HG02763 (cell line): ENCODE results near the gene BTNL2.
"Not testable (repeated sequence)": the region's sequence is repeated elsewhere in the genome, so short reads cannot be mapped to it uniquely, and the experiment has no call there.

ENCODE experiments used
- ATAC-seq: cut with Tn5 transposase; IDR thresholded peaks from one replicate; pipeline ENCODE4 v1.9.1; 2021; ENCODE audit warnings: mild to moderate bottlenecking, moderate library complexity; ENCODE audit not compliant: unreplicated experiment

Gene BTNL2, protein sequence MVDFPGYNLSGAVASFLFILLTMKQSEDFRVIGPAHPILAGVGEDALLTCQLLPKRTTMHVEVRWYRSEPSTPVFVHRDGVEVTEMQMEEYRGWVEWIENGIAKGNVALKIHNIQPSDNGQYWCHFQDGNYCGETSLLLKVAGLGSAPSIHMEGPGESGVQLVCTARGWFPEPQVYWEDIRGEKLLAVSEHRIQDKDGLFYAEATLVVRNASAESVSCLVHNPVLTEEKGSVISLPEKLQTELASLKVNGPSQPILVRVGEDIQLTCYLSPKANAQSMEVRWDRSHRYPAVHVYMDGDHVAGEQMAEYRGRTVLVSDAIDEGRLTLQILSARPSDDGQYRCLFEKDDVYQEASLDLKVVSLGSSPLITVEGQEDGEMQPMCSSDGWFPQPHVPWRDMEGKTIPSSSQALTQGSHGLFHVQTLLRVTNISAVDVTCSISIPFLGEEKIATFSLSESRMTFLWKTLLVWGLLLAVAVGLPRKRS

DNA sequence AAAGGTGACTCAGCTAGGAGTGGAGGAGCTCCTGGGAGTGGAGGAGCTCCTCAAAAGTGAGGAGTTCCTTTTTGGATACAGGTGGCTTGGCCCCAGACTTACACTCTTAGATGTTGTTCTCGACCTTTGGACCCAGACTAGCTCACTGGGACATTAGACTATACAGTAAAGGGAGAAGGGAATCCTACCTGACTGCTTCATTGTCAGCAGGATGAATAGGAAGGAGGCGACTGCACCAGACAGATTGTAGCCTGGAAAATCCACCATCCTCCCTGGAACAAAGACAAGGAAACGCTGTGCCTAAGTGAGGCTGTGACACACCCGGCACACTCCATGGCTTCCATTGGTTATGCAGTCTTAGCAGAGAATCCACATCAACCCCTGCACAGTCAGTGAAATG, at the start of gene BTNL2:
BTNL2 (minus strand) TSS at position 325 of the 400 bp plus-strand sequence; CDS start at position 267, 58 bp downstream.
- ATAC-seq: no peak

DNA sequence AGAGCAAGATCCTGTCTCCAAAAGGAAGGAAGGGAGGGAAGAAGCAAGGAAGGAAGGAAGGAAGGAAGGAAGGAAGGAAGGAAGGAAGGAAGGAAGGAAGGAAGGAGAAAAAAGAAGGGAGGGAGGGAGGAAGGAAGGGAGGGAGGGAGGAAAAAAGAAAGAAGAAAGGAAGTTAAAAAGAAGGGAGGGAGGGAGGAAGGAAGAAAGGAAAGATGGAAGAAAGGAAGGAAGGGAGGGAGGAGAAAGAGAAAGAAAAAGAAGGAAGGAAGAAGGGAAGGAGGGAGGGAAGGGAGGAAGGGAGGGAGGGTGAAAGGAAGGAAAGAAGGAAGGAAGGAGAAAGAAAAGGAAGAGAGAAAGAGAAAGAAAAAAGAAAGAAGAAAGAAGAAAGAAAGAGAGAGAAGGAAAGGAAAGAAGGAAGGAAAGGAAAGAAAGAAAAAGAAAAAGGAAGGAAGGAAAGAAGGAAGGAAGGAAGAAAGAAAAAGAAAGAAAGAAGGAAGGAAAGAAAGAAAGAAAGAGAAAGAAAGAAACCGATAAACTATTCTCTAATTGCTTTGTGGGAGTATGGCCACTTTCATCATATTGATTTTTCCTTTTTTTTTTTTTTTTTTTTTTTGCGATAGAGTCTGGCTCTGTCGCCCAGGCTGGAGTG, 42.2 kb upstream of the BTNL2 start:
- ATAC-seq: no peak

DNA sequence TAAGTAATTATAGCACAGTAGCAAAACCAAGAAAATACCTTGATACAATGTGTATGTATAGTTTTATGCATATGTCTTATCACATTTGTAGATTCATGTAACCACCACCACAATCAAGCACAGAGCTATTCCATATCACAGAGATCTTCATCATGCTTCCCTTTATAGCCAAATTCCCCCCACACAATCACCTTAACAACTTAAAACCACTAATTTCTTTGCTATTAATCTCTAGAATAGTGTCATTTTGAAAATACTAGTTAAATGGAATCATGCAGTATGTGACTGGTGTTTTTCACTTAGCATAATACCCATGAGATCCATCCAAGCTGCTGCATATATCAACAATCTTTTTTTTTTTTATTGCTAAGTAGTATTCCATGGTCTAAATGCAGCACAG, 41.0 kb upstream of the BTNL2 start:
- ATAC-seq: no peak

DNA sequence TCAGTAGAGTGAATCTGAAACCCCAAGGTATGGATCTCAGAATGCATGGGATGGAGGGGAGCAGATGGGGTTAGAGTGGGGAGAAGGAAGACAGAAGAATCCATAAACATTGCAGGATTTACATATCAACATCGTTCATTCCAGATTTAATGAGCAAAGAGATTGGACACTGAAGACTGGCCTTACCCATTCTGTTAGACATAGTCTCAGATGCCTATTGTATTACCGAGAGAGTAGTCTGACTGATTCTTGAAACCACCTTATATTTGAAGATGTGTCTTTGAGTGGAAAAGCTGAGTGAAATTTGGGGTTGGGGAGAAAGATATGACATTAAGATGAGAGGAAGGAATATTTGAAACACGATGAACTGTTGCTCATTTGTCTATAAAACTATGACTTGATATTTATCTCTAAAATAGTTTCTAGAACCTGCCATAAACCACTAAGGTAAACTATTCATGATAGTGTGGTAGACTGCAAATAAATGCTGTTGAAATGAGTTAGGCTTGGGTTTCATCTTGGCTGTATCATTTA, 38.4 kb upstream of the BTNL2 start:
- ATAC-seq: no peak

DNA sequence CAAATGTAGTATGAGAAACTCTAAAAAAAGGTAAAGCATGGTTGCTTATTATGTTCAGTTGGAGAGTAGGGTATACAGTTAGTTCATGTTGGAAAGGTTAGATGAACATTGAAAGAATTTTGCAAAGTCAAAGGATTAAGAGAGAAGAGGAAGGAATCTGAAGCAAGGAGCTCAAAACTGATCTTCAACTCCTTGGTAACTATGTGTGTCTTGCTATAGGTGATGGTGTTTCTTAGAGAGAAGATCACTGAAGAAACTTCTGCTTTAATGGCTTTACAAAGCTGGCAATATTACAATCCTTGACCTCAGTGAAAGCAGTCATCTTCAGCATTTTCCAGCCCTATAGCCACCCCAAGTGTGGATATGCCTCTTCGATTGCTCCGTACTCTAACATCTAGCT, 37.5 kb upstream of the BTNL2 start:
- no peak for ATAC-seq

DNA sequence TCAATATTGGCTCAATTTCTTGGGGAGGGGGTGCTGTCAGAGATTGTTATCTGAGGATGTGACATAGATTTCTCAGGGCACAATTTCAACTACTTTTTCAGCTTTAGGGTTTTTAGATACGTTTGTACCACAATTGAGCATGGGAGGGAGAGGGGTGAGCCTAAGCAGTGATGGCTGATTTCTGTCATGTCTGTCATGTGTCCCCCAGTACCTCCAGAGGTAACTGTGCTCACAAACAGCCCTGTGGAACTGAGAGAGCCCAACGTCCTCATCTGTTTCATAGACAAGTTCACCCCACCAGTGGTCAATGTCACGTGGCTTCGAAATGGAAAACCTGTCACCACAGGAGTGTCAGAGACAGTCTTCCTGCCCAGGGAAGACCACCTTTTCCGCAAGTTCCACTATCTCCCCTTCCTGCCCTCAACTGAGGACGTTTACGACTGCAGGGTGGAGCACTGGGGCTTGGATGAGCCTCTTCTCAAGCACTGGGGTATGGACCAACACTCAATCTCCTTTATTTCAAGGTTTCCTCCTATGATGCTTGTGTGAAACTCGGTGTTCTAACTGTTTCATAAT, 36.1 kb upstream of the BTNL2 start:
- no peak for ATAC-seq

DNA sequence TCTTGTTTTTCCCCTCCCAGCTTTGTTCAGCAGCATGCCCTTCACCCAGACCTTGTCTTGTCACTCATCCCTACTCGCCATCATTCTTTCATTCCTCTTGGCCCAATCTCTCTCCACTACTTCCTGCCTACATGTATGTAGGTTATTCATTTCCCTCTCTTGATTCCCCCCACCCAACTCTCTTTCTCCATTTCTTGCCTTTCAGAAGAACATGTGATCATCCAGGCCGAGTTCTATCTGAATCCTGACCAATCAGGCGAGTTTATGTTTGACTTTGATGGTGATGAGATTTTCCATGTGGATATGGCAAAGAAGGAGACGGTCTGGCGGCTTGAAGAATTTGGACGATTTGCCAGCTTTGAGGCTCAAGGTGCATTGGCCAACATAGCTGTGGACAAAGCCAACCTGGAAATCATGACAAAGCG, 35.3 kb upstream of the BTNL2 start:
- no peak for ATAC-seq

DNA sequence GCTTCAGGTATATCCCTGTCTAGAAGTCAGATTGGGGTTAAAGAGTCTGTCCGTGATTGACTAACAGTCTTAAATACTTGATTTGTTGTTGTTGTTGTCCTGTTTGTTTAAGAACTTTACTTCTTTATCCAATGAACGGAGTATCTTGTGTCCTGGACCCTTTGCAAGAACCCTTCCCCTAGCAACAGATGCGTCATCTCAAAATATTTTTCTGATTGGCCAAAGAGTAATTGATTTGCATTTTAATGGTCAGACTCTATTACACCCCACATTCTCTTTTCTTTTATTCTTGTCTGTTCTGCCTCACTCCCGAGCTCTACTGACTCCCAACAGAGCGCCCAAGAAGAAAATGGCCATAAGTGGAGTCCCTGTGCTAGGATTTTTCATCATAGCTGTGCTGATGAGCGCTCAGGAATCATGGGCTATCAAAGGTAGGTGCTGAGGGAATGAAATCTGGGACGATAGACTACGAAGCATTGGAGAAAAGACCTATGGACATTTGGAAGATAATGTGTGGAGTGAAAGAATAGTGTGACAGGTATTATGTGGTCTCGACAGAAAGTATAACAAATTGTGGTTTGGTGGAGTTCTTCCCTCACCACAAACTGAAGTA, 32.7 kb upstream of the BTNL2 start, which contains the start of gene HLA-DRA:
HLA-DRA (plus strand) TSS at position 286 of the 613 bp plus-strand sequence; CDS start at position 350, 64 bp downstream.
- ATAC-seq: no peak

DNA sequence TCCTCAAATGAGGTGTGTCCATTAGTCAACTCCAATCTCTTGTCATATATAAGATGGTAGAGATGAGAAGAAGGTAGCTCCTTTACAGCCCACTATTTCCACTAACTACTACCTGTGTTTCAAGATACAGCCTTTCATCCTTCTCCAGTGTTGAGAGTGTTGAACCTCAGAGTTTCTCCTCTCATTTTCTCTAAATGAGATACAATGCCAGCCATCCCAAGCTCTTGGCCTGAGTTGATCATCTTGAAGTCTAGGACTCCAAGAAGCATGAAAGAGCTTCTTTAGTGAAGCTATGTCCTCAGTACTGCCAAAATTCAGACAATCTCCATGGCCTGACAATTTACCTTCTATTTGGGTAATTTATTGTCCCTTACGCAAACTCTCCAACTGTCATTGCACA, 32.2 kb upstream of the BTNL2 start:
- ATAC-seq: no peak

DNA sequence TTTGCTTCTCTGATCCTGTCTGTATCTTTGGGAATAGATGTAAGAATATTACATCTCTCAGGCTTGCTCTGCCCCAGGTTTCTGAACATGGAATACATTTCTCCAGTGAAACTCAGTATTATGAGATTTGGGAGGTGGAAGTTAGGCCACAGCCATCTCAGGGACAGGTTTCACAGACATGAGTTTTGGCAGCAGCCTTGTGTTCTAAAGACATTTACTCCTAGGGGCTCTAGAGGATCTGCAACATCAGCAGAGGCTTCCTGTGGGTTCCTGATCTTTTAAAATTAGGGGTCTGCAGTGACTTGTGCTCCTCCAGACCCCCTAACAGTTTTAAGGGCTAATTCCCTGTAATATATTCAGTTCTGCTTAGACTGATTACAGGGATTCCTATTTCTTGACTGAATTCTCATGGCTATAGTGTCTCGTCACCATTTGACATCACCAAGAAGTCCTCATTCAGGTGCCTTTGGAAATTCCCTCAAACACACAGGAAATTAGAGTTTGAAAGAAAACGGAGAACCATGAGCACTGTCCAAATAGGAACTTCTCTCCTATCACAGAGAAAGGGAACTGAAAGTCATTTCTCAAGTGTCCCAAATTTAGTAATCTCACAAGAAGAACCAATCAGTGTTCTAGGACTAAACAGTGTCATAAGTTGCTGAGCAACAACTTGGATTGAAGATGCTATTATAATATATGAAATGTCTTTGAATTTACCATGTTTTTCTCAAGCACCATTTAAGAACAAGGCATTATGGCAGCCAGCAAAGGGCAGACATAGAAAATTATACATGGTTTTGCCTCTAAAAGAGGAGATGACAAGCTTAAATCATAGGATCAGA, 30.2 kb upstream of the BTNL2 start:
- ATAC-seq: peak; percentile 65

DNA sequence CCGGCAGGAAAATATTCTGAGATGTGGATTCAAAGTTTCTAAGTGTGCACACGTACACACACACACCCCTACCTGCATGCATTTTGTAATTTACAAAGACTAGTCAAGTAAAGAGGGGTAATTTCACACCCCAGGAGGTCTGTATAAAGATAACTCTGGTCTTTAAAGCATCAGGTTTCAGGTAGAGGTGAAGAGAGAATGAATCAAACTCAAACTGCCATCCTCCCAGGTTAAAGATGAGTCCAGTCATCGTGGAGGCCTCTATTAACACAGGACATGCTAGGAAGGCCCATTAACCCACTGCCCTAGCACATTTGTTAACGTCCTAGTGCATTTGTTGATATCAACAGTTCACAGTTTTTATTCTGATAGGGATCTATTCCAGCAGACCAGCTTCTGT, 29.2 kb upstream of the BTNL2 start:
- ATAC-seq: no peak

DNA sequence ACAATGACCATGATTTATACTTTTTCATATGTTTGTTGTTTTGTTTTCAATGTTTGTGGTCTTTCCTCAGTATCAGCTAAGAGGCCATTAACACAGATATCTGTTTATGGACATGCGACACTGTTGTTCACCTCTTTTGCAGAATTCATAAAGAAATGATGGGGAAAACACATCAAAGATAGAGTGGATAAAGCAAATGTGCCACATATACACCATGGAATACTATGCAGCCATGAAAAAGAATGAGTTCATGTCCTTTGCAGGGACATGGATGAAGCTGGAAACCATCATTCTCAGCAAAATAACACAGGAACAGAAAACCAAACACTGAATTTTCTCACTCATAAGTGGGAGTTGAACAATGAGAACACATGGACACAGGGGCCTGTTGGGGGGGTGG, 27.0 kb upstream of the BTNL2 start:
- not testable (repeated sequence) for ATAC-seq

DNA sequence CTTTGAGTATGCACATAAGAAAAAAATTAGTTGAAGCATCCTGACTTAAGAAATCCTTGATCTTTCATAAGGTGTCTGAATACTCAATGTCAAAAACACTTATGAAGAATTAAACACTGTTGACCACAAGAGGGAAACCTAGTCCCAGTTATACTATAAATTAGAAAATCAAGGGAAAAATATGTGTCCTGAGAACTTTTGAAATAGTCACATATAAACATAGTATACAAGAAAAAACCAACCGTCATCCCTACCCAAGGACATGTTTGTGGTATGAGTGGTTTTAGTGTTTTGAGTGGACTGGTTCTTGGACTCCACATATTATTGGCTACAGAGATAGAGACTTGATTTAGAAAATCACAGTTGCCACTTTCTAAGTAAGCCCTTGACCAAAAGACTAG, 25.1 kb upstream of the BTNL2 start:
- no peak for ATAC-seq

DNA sequence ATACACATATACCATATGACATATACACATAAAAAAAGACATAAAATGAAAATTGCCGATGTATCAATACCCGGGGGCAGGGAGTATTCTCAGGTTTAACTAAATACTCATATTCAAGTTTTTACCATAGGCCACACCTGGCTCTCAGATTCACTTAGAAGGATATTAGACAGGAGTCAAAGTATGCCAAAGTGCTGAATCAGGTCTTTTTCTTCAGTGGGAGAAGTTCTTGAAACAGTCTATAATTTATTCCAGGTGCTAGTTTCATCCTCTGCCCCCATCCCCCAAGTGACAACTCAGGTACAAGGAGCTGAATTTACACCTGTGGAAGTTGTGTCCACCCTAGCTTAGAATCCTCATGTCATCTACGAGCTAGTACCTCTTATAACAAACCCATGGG, 24.2 kb upstream of the BTNL2 start:
- ATAC-seq: no peak

DNA sequence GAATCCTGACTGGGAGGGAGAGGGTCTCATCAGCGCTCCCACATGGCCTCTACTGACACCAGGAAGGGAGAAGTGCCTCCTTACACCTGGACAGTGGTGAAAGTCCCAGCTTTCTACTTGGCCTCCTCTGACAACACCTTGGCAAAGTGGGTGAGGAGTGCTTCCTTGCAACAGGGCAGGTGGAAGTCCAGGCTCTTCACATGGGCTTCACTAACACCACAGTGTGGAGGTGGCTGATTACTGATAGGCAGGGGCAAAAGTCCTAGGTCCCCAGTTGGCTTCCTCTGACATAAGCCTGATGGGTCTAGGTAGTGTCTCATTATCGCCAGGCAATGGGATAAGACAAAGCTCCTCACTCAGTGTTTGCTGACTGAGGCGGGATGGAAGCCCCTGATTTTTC, 23.2 kb upstream of the BTNL2 start:
- ATAC-seq: no peak

DNA sequence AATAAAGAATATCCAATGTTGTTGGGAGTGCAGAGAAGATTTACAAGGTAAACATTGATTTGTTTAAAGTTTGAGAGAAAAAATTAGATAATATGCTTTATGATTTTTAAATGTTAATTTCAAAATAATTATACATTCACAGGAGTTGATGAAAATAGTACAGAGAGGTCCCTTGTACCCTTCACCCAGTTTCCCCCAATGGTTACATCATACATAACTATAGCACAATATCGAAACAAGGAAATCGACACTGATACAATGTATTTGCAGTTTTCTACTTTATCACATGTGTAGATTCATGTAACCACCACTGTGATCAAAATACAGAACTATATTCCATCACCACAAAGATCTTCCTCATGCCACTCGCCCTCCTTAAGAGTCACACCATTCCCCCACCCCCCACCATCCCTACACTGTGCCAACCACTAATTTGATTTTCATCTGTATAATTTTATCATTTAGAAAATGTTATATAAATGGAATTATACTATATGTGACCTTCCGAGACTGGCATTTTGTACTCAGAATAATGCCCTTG, 21.0 kb upstream of the BTNL2 start:
- ATAC-seq: no peak

DNA sequence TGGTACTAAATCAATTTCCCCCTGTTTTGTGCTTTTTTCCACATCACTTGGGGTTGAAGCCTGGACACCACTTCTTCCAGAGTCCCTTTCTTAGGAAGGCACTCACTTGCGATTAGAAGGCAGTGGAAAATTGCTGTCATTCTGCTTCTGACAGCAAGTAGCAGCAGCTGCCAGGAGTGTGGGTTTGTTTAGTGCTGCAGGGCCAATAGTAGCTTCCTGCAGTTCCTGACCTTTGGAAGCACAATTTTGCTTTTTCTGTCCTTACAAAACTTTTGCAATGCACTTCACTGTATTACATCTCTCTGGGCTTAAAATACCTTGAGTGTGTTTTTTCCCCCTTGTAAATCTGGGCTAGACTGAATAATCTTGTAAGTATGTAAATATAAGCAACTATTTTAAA, 20.2 kb upstream of the BTNL2 start:
- ATAC-seq: no peak

DNA sequence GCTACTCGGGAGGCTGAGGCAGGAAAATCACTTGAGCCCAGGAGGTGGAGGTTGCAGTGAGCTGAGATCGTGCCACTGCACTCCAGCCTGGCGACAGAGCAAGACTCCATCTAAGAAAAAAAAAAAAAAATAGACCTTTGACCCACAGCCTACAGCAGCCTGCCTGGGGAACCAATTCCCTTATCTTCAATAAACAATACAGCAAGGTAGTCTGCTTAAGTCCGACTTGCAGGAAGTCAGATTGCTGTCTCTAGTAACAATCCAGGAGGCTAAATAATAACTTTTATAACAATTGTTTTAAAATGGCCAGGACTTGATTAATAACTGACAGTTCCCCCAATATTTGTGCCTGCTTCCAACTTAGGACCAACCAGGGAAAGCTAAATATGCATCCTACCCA, 19.4 kb upstream of the BTNL2 start:
- ATAC-seq: no peak

DNA sequence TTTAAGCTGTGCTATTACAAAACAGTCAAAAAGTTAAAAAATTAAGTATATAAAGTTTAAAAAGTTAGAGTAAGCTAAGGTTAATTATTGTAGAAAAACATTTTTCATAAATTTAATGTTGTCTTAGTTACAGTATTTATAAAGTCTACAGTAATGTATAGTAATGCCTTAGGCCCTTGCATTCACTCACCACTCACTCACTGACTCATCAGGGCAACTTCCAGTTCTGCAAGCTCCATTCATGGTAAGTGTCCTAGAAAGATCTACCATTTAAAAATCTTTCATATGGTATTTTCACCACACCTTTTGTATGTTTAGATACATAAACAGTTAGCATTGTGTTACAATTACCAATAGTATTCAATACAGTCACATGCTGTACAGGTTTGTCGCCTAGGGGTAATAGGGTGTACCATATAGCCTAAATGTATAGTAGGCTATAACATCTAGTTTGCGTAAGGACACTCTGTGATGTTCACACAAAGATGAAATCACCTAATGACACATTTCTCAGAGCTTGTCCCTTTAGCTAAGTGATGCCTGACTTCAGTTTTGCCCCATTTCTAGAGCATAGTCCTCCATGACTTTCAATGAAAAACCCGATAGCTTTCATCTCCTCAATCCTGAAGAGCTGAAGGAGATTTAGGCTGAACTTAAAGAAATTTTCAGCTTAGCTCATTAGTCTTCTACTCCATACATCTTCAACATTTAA, 17.8 kb upstream of the BTNL2 start:
- ATAC-seq: no peak
